SH-SY5Y (cell line): ENCODE results near the gene TTBK1.

ENCODE experiments used
- GATA2 ChIP-seq: IDR thresholded peaks from 2 replicates; pipeline ENCODE4 v1.6.1; 2011; ENCODE audit warnings: mild to moderate bottlenecking, low read depth, low read length
- GATA3 ChIP-seq: IDR thresholded peaks from 2 replicates; pipeline ENCODE4 v1.6.1; 2011; ENCODE audit warnings: low read depth, mild to moderate bottlenecking, low read length, moderate library complexity

- no peak for TF ChIP-seq GATA2
- TF ChIP-seq GATA3, result no peak
Measured at GRCh38 chr6:43265564-43265963, 22.3 kb downstream of the TTBK1 start.
